Middle frontal gyrus (tissue), 1 donor: ENCODE measurements around the gene BBS9.

ENCODE experiments used
- DNase-seq: peaks from one replicate; pipeline ENCODE4 v3.0.0-alpha.2; 2015; ENCODE audit warnings: low spot score; ENCODE audit errors: extremely low spot score

Gene BBS9

DNA sequence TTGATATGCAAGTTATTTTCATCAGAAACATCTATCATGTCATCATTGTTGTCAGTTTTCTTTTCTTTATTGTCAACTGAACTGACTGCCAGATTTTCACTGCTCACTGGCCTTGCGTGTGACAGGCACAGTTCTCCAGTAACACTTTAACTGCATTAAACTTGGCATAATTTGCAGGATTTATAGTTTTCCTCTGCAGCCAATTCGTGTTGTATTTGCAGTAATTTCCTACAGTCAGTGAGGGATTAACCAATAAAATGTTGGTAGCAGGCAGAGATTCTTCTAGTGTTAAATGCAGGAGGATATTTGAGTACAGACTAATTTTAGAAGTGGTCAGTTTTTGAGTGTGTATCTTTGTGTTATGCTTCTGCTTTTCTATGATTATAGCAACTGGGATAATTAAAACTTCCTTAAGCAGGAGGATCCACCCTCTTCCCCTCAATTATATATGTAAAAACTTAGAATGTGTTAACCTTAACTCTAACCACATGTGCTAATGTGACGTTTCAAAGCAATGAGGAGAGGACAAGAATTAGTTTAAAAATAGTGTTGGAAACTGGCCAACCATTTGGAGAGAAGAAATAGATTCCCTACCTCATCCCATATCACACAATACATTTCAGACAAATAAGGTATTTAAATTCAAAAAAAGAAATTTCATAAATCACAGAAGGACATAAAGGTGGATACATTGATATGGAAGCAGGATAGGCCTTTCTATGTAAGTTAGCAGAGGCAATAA lies 410.5 kb downstream of the BBS9 start:
- no peak for DNase-seq

DNA sequence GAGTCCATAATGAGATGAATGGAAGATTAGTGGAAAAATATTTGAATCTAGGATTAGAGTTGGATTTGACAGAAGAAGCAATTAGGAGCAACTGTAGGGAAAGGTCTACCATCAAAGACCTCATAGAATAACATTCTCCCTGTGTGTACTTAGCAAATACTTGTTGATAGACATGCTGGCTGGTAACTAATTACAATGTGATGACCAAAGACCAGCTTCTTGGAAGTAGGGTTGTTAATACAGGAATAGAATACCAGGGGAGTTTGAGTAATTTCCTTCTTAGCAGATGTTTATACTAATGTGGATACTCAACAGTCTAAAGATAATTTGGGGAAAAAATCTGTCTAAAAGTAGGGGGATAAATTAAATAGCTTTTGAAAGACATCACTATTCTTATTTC lies 418.5 kb downstream of the BBS9 start:
- no peak for DNase-seq

DNA sequence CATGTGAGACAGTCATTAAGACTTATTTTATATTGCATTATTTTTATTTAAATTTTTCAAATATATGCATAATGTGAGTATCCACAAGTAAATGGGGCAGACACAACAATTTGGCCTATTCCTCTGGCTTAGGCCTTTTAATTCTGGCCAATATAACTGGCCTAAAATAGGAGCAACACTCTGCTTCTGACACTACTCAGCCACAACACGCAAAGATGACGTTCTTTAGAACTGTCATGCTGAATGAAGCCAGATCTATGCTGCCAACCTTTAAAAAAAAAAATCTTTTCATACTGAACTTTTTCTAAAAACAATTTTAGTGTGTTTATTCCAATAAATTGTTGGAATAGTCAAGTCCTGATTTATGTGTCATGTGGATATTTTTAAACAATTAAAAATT lies 421.0 kb downstream of the BBS9 start:
- no peak for DNase-seq

DNA sequence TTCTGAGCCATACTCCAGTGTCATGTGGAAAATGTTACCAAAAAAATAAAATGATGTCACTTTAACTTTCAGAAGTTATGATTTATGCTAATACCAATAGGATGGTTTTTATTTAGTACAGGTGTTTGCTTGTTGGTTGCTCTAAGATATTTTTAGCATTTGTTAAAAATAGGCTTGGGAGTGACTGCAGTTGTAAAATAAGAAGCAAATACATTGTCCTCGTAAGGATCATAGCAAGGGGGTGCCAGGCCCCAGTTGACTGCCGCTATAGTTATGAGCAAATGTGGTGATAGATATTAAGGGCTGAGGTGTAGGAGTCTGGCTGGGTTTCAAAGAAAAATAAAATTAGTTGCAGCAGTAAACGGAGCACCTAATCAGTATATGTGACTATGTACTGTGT lies 421.6 kb downstream of the BBS9 start:
- DNase-seq: no peak

DNA sequence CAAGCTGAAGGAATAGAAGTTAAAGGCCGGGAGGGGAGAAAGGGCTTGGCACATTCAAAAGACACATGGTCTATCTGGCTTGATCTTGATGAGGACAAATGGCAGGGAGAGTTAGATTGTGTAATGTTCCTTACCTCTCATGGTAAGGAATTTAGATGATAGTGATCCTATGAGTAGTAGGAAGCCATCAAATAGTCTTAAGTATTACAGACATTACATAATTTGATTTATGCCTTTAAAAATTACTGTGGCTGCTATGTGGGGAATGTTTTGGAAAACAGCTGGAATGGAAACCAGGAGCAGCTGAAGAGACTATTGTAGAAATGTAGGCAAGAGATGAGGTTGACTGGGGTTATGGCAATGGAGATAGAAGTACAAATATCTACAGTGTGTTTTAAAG lies 424.7 kb downstream of the BBS9 start:
- DNase-seq: no peak

DNA sequence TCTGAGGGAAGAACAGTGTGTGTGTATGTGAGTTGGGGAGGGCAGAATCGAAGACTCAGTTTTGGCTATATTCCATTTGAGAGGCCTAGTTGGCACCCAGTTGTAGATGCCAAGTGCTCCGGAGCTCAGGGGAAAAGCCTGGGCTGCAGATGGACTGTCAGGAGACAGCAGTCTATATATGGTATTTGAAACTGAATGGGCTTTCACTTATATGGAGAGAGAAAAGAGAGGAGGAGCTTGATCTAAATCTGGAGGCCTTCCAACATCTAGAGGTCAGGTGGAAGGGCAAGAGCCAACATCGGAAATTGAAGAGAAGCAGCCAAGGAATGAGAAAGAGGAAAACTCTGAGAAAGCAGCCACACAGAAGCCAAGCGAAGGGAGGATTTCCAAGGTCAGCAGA lies 425.2 kb downstream of the BBS9 start:
- DNase-seq: no peak

DNA sequence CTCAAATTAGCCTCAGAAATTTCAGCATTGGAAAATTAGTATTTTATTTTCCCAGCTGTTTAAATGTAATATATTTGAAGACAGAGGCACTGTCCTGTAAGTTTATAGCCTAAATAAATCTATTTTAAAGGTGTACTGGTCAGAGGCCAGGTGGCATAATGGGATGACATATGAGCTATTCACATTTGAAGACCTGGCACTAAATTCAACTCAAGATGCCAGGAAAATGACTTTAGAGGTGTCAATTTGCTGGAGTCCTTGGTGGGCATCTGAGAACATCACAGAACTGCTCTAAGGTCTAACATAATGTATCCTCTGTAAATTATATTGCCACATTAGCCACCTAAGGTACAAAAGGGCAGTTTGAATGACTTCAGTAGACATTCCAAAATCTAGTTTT lies 427.1 kb downstream of the BBS9 start:
- no peak for DNase-seq

DNA sequence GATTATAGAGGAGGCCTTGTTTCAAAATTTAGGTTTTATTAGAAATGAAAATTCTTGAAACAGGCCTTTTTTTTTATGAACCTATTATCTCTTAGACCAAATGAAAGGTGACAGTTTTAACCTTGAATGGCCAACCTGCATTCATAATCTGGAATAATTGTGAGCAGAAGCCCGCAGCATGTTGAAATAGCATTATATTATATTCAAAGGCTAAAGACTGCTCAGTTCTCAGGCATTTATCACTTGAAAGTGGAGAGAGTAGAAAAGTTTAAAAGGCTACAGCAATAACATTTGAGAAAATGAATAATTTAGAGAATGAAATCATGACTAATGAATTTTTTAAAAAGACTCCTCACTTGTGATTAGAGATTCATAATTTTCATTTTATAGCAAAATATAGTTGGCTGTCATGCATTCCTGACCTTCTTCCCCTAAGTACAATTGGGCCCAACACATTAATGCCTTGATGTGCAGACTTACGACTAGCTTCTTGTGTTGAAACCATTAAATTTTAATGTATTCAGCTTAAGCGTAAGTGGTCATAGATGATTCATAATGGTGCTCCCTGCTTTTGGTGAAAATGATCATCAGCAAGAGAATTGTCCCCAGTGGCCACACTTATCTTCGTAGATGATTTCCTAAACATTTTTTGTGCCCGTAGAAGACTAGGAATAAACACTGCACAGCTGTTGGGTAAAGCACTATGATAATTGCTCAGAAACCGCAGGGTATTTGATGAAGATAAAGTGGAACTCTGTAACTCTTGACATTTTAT lies 429.4 kb downstream of the BBS9 start:
- DNase-seq: no peak

DNA sequence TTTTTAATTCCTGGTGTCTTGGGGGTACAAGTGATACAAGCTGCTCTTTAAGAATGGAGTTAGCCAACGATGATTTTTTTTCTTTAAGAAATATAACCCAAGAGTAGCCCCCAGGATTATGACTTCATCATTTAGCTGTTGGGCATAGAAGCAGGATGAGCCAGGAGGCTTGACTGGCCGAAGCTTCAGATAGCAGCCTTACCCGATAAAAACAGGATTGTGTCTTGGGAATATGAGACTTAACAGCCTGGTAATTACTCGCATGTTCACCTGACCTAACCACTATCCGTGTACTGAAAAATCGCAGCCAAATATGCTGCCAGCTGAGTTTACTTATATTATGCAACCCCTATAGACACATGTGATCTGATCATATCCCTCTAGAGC lies 430.0 kb downstream of the BBS9 start:
- DNase-seq: no peak

DNA sequence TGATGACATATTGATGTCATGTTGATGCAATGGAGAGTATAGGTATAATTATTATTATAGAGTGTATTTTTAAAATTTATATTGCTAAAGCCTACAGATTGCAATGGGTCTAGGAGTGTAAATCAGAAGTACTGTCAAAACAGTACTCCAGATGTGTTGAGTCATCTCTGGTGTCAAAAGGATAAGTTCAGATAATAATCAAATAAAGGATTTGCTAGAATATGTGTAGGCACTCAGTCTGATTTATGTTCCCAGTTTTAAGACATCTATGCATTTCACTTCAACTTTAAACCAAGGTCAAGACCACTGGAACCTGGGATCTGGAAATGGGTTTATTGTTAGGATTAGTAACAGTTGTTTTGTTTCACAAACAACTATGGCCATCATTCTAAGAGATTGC lies 433.6 kb downstream of the BBS9 start:
- DNase-seq: no peak

DNA sequence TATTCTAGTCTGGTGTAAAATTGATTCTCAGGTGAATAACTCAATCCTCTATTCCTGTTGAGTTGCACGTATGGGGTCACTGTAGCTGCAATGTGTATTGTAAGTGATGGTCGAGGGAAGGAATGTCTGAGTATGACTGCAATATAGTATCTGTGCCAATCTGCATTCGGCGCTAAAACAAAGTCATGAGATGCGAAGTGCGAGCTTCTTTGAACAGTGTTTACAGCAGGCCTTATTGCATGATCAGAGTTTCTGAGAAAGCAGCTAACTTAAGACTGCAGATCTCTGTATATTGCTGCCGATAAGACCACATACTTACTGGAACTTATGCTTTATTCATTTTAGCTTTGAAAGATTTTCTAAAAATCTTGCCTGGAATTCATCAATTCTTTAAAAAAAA lies 434.3 kb downstream of the BBS9 start:
- DNase-seq: no peak

DNA sequence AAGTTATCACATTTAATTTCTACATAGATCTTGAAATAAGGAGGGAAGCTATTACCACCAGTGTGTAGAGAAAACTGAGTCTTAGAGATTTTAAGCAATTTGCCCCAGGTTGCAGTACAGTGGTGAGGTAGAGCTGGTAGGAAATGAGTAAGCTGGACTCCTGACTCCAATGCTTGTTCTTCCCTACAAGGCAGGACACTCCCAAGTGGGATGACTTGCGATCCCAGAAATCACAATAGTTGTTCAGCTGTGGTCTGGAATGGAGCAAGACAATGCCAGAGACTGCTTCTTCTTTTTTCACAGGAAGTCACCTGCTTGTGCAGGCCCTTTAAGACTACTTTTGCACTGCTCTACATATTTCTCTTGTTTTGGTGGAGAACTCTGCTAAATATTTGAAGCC lies 448.8 kb downstream of the BBS9 start:
- DNase-seq: no peak

DNA sequence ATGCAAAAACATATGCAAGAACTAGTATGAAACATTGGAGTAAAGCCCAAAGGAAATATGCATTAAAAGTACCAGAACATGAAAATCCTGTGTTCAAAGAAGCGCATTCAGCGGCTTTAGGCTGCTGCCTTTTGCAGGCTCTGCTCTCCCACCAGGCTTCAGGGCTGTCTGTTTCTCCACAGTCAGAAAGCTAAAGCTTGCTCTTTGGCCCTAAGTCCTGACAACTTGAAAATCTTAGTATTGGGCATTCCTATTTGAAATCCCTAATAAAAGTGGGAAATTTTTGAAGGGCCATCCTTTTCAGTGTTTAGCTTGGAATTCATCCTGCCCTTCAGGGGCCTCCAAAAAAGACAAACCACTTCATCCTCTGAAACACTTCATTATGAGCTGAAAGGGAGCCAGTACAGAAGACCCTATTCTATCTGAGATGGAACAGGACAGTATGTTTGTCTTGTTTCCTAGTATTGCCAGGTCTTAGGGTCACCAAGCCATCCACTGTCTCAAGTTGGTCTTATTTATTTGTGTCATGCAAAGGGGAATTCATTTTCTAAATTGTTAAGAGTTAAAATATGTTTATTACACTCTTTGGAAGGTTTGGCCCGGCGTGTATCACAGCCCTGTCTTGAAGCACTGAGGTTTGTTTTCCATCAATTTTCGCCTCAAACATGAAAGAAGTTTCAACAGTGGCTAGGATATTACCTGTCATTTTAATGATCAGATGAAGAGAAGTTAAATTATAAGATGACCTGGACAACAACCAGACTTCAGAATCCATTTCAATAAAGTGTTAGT lies 449.7 kb downstream of the BBS9 start:
- DNase-seq: no peak

DNA sequence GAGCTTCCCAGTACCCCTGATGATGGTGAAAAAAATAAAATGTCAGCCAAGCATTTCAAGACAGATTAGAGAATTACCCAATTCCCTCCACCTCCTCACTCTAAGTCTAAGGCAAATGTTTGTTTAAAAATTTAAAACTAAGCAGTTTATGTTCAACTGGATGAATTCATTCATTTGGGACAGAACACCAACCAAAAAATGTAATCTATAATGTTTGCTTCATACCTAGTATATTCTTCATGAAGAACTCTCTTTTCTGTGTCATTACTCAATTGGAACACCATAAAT lies 450.3 kb downstream of the BBS9 start:
- no peak for DNase-seq

DNA sequence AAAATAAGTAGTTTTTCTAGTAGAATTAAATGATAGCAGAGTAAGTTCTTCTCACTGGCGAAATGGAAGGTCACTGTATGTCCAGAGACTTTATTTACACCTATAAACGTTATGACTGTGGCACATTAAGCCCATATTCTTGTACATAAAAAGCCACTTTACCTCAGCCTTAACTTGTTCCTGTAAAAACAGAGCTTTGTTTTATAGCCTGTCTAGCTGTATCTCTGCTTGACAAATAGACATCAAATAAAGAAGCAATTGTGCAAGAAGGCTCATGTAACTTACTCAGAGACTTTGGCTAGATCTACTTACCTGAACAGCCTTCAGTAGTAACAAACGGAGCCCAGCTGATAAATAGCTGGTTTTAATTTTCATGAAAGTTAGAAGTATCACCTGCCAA lies 451.9 kb downstream of the BBS9 start:
- no peak for DNase-seq

DNA sequence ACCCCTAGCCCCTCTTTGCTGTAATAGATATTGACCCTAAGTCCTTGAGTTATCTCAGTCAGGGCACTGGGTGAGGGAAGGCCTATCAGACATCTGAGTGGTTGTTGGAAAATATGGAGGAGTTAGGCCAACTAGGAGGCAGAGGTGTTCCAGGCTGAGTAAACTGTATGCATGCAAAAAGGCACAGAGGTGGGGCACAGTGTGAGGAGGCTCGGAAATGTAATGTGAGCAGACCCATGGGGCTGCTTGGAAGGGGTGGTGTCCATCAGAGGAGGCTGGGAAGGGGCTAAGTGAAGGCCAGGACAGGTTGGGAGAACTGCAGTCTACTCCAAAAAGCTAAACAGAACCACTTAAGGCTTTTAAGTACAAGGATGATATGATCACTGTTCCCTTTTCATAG lies 452.7 kb downstream of the BBS9 start:
- DNase-seq: no peak

DNA sequence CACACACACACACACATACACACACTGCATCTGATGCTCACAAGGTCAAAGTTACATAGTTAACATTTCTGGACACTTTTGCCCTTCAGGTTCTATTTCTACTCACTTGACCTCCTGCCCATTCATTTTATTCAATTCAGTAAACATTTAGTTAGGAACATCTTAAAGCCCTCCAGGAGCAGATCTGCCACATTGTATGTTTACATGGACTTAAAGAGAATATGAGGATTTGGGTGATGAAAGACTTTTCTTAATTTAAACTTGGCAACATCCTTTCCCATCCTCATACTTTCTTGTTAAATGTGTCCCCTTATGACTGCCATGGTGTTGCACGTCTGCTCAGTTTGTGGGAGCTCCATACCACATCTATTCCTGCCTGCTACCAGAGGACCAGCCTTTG lies 453.2 kb downstream of the BBS9 start:
- no peak for DNase-seq

DNA sequence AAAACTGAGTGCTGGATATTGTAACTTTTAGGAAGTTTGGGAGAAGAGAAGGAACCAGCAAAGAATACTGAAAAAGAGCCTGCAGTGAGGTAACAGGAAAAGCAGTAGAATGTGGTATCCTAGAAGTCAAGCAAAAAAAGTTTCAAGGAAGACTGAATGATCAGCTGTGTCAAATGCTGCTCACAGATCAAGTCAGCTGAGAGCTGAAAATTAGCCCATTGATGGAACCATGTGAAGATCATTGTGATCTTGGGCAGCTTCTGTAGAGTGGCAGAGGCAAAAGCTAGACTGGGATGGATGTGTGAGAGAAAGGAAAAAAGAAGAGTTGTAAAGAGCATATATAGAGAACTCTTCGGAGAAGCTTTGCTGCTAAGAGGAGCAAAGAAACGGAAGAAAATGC lies 460.5 kb downstream of the BBS9 start:
- DNase-seq: no peak

DNA sequence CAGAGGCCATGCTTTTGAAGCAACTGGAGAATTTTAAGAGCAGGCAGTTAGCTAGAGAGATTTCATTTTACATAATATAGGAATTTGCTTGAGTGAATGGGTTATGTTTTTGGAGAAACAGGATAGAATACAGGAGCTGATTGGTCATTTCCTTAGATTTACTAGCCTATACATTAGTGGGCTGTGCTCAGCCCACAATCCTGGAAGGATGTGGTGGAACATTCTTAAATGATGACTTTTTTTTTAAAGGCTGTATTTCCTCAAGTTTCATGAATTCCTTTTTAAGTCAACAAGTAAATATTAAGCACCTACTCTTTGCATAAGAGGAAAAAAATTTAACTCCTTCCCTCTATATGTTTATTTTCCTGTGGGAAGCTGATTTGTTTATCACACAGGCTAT lies 461.6 kb downstream of the BBS9 start:
- DNase-seq: no peak

DNA sequence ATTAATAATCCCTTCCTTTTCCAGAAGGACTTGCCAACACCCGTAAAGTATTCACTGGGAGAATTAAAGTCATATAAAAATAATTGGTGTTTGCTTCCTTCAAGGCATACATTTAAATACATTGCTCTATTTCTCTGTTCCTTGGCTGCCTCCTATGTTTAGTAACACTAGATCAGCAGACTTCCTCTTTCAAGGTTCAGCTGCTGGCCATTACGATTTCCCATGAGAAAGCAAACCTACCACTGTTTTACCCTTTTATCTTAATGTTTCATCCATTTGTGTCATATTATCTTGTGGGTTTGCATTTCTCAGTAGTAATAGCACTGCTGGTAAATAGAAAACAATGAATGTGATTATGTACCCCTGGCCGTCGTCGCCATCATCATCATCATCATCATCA lies 462.1 kb downstream of the BBS9 start:
- no peak for DNase-seq

DNA sequence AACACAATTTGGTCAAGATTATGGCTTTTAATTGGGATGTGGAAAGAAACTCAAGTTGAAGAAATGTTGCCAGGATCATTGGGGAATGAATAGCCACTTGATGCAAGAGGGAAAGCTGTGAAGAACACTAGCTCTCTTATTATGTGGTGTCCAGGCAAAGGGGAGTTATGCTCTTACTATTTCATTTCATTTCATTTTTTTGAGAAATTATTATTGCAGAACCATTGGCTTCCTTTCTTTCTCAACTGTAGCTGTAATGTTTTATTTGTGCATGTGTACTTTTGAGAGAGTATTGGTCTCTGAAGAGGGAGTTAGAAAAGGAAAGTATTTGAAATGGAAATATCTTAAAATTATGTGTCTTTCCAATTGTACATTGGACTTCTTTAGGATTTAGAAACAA lies 463.4 kb downstream of the BBS9 start:
- no peak for DNase-seq

DNA sequence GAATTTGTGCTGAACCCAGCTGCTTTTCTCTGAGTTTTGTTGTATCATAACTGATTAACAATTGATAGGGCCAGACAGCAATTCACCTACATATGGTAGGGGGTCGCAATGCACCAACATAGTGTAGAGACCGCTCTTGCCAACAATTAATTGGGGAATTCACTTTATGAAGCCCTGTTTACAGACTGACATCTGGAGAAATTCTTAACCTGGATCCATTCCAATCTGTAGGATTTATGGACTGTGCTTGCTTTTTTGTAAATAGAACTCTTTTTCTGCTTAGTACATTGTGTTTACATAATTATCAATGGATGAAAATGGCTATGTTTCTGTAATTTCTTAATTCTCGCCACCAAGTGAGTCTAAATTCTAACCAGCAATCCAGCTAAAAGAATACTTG lies 464.2 kb downstream of the BBS9 start:
- no peak for DNase-seq

DNA sequence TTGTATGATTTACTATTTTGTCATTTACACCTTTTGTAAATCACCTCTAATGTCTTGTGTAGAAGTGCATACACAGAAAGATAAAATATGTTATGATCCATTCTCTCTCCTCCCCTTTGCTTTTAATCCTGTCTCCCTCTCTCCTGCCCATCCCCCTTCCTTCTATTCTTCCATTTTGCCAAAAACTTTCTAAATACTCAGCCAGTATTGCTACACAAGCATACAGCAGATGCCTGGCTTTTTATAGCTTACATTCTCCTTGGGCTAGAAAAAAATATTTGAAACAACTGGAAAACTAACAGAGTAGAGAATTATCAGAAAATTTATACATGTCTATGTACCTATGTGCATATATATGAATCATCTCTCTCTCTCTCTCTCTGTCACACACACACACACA lies 467.3 kb downstream of the BBS9 start:
- DNase-seq: no peak
